HG03442 (cell line): Measurements from ENCODE around the gene STK4.
A peak's percentile ranks its signal among the peaks of the same experiment; 100 is the strongest.

Experiments
- ATAC-seq: cut with Tn5 transposase; IDR thresholded peaks from one replicate; pipeline ENCODE4 v1.9.1; 2021; ENCODE audit warnings: mild to moderate bottlenecking, moderate library complexity; ENCODE audit not compliant: unreplicated experiment

STK4 gene

GRCh38 chr20:44966030-44966961, at the start of gene STK4:
TSS of gene STK4 (plus strand) at chr20:44966512. CDS start at chr20:44966569, 57 bp downstream.
- ATAC-seq, result peak; percentile 59

- no peak for ATAC-seq
Measured at GRCh38 chr20:44916586-44916985, 49.7 kb upstream of the STK4 start.

- no peak for ATAC-seq
Measured at GRCh38 chr20:44917399-44917798, 48.9 kb upstream of the STK4 start.

GRCh38 chr20:44918342-44918741, 48.0 kb upstream of the STK4 start:
- no peak for ATAC-seq

- ATAC-seq, result no peak
Measured at GRCh38 chr20:44918761-44919160, 47.6 kb upstream of the STK4 start.

GRCh38 chr20:44921447-44921846, 44.9 kb upstream of the STK4 start:
- ATAC-seq, result no peak

- ATAC-seq, result no peak
Measured at GRCh38 chr20:44924541-44924940, 41.8 kb upstream of the STK4 start.

- ATAC-seq, result no peak
Measured at GRCh38 chr20:44928595-44928994, 37.7 kb upstream of the STK4 start.

GRCh38 chr20:44930517-44931168, 35.7 kb upstream of the STK4 start:
- no peak for ATAC-seq

GRCh38 chr20:44931911-44932310, 34.4 kb upstream of the STK4 start:
- no peak for ATAC-seq

GRCh38 chr20:44932916-44933315, 33.4 kb upstream of the STK4 start:
- ATAC-seq, result no peak

- ATAC-seq, result no peak
Measured at GRCh38 chr20:44936510-44936909, 29.8 kb upstream of the STK4 start.

GRCh38 chr20:44938637-44939036, 27.7 kb upstream of the STK4 start:
- no peak for ATAC-seq

GRCh38 chr20:44941120-44941691, 25.1 kb upstream of the STK4 start:
- no peak for ATAC-seq

GRCh38 chr20:44942264-44942973, 23.9 kb upstream of the STK4 start:
- no peak for ATAC-seq

GRCh38 chr20:44943828-44944227, 22.5 kb upstream of the STK4 start:
- no peak for ATAC-seq

GRCh38 chr20:44945261-44945660, 21.1 kb upstream of the STK4 start:
- no peak for ATAC-seq

GRCh38 chr20:44946271-44946852, 19.9 kb upstream of the STK4 start:
- ATAC-seq, result no peak

GRCh38 chr20:44948107-44948506, 18.2 kb upstream of the STK4 start:
- no peak for ATAC-seq

GRCh38 chr20:44948513-44948912, 17.8 kb upstream of the STK4 start:
- no peak for ATAC-seq

- ATAC-seq, result no peak
Measured at GRCh38 chr20:44950368-44950767, 15.9 kb upstream of the STK4 start.
